ENCODE data around the gene LRIT1.

- TF ChIP-seq, protein P1, sequence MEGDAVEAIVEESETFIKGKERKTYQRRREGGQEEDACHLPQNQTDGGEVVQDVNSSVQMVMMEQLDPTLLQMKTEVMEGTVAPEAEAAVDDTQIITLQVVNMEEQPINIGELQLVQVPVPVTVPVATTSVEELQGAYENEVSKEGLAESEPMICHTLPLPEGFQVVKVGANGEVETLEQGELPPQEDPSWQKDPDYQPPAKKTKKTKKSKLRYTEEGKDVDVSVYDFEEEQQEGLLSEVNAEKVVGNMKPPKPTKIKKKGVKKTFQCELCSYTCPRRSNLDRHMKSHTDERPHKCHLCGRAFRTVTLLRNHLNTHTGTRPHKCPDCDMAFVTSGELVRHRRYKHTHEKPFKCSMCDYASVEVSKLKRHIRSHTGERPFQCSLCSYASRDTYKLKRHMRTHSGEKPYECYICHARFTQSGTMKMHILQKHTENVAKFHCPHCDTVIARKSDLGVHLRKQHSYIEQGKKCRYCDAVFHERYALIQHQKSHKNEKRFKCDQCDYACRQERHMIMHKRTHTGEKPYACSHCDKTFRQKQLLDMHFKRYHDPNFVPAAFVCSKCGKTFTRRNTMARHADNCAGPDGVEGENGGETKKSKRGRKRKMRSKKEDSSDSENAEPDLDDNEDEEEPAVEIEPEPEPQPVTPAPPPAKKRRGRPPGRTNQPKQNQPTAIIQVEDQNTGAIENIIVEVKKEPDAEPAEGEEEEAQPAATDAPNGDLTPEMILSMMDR (IDR thresholded peaks at IDR 0.05 in 4 of 5, conservative IDR thresholded peaks at IDR 0.05 in 1 of 5): no peak
- TF ChIP-seq POLR2A (IDR thresholded peaks at IDR 0.05): no peak
Observed at GRCh38 chr10:84237199-84238051, 3.9 kb downstream of the LRIT1 start.
